ENCODE results near the gene DIP2B.

DNA sequence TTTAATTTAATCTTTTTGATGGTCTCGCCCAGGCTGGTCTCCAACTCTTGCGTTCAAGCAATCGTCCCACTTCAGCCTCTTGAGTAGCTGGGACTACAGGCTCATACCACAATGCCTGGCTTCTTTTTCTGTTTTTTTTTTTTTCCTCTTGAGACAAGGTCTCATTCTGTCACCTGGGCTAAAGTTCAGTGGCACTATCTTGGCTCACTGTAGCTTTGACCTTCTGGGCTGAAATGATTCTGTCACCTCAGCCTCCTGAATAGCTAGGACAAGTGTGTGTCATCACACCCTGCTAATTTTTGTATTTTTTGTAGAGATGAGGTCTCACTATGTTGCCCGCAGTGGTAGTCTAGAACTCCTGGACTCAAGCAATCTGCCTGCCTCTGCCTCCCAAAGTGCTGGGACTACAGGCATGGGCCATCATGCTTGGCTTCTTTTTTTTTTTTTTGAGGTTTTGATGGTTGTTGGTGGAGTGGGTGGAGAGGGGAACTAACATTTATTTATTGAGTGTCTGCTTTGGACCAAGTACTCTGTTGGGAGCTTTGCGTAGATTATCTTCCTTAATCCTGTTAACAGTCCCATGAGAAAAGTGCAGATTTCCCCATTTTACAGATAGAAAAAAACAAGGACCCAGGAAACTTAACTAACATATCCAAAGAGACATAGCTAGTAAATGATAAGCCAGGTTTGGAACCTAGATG is 102.0 kb downstream of the DIP2B start:
- TF ChIP-seq, protein P1, sequence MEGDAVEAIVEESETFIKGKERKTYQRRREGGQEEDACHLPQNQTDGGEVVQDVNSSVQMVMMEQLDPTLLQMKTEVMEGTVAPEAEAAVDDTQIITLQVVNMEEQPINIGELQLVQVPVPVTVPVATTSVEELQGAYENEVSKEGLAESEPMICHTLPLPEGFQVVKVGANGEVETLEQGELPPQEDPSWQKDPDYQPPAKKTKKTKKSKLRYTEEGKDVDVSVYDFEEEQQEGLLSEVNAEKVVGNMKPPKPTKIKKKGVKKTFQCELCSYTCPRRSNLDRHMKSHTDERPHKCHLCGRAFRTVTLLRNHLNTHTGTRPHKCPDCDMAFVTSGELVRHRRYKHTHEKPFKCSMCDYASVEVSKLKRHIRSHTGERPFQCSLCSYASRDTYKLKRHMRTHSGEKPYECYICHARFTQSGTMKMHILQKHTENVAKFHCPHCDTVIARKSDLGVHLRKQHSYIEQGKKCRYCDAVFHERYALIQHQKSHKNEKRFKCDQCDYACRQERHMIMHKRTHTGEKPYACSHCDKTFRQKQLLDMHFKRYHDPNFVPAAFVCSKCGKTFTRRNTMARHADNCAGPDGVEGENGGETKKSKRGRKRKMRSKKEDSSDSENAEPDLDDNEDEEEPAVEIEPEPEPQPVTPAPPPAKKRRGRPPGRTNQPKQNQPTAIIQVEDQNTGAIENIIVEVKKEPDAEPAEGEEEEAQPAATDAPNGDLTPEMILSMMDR (conservative IDR thresholded peaks at IDR 0.05) = no peak
- no peak for TF ChIP-seq EZH2 (IDR thresholded peaks at IDR 0.05; ENCODE audit: low read depth)

Measured in PC-9 (cell line).